HCT116 (cell line): ENCODE measurements around the gene ZNF32.

ENCODE experiments used
- ATF3 ChIP-seq: IDR thresholded peaks from 2 replicates; pipeline ENCODE4 v1.6.1; 2012
- CTCF ChIP-seq, 3 experiments: fragments of 200-600 bp in 1 of 3; sonication (generic) in 1 of 3; IDR thresholded peaks in 2 of 3; conservative IDR thresholded peaks in 1 of 3; 2 replicates each; pipeline ENCODE4 v1.5.1; 2012 to 2017; ENCODE audit warnings: low read depth in 2 of 3, low read length in 2 of 3, antibody characterized with exemption in 1 of 3, borderline replicate concordance in 1 of 3, control low read depth in 1 of 3, mild to moderate bottlenecking in 1 of 3, mixed read lengths in 1 of 3, mixed run types in 1 of 3, moderate library complexity in 1 of 3; ENCODE audit not compliant: insufficient read depth in 1 of 3
- EGR1 ChIP-seq: IDR thresholded peaks from 2 replicates; pipeline ENCODE4 v1.6.1; 2012; ENCODE audit warnings: low read depth
- EZH2phosphoT487 ChIP-seq: fragments of 200-600 bp; IDR thresholded peaks from 2 replicates; pipeline ENCODE4 v1.6.1; 2018; ENCODE audit warnings: antibody characterized with exemption, borderline replicate concordance
- JUND ChIP-seq: IDR thresholded peaks from 2 replicates; pipeline ENCODE4 v1.6.1; 2012
- POLR2A ChIP-seq: IDR thresholded peaks from 2 replicates; pipeline ENCODE4 v1.7.0; 2011; ENCODE audit warnings: borderline replicate concordance; ENCODE audit not compliant: insufficient read depth, insufficient read length; ENCODE audit errors: extremely low read depth
- POLR2AphosphoS5 ChIP-seq: IDR thresholded peaks from 2 replicates; pipeline ENCODE4 v1.6.1; 2011; ENCODE audit warnings: mild to moderate bottlenecking, low read depth, low read length, moderate library complexity
- RAD21 ChIP-seq: IDR thresholded peaks from 2 replicates; pipeline ENCODE4 v1.6.1; 2012; ENCODE audit warnings: low read depth, mild to moderate bottlenecking
- YY1 ChIP-seq: IDR thresholded peaks from 2 replicates; pipeline ENCODE4 v1.6.1; 2011; ENCODE audit warnings: low read length, low read depth, moderate library complexity, mild to moderate bottlenecking; ENCODE audit not compliant: insufficient replicate concordance; ENCODE audit errors: extremely low read depth

GRCh38 chr10:43679509-43679908 is 30.8 kb upstream of the ZNF32 start:
- TF ChIP-seq CTCF (IDR thresholded peaks at IDR 0.05 in 2 of 3, conservative IDR thresholded peaks at IDR 0.05 in 1 of 3; ENCODE audit: borderline replicate concordance in 1 of 3, insufficient read depth in 1 of 3, low read depth in 2 of 3, low read length in 2 of 3) (no peak), EGR1 (no peak), JUND (no peak), POLR2A (no peak), POLR2AphosphoS5 (no peak), EZH2phosphoT487 (no peak), ATF3 (no peak), RAD21 (no peak), YY1 (no peak)
